HG03575 (cell line): ENCODE measurements around the gene AMN.
"Not testable (repeated sequence)": the region's sequence is repeated elsewhere in the genome, so short reads cannot be mapped to it uniquely, and the experiment has no call there.

ENCODE experiments used
- ATAC-seq: cut with Tn5 transposase; IDR thresholded peaks from one replicate; pipeline ENCODE4 v1.9.1; 2021; ENCODE audit not compliant: unreplicated experiment, insufficient number of reproducible peaks, low FRiP score; ENCODE audit errors: extremely low read depth

Gene AMN

DNA sequence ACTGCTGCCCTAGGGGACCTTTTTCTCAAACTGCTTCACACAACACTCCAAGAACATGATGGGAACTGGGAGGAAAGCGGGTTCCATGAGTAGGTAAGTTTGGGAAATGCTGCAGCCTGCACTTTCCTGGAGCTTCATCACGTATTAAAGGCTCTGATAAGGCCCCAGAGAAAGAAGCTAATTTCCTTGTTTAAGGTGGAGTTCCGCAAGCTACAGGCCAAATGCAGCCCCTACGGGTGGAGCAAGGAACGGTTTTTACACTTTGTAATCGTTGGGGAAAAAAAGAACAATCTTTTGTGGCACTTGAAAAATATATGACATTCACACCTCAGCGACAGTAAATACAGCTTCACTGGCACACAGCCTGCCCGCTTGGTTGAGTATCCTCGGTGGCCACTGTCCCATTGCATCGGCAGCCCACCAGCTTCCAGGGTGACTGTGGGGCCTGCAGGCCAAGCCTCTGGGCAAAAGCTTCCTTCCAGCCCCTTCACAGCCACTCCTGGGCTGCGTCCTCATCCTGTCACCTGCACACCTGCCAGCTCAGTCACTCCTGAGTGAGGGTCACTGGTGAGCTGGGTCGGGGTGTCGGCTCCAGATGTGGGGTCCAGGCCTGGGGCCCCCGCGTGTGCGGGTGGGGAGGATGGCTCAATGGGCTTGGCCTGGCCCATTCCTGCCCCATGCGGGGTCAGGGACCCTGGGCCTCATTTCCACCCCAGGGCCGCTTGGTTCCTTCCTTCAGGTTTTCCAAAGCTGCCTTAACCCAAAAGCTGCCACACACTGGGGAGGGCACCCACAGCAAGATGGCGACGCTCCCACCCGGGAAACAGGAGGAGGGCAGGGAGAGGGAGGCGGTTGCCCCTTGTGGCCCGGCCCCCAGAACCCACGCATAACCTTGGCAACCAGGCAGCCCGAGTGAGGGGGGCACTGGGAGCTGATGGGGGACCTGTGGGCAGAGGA, 2.4 kb downstream of the AMN start:
- no peak for ATAC-seq

DNA sequence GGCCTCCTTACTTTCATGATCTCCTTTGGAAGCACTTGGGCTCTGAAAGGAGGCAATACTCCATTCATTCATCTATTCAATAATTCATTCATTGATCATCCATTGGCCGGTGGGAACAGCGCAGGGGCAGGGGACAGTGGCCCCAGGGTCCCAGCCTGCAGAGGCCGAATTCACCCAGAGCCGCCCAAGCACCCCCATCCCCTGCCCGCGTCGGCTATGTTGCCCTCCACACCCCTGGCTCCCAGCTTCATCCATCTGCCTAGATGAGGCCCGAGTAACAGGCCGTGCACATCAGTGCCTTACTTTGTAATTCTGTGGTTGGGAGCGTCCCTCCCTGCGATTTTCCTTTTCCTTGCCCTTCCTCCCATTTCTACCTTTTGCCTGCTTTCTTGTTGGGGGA, 3.2 kb downstream of the AMN start:
- ATAC-seq = no peak

DNA sequence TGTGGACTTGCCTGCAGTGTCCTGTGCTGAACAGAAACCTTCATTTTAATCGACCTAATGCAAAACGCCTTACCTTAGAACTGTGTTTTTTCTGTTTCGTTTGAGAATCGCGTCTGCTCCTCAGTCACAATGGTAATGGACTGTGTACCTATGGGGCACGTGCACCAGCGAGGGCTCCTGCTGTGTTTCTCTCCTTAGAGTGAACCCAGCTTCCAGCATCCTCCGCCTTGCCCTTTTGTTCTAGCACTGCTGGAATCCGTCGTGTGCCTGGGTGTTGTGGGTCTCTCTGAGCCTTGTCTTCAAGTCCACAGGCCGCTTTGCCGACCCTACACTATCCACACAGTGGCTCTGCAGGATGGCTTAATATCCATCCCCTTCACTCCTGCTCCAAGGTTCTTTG, 3.6 kb downstream of the AMN start:
- no peak for ATAC-seq

DNA sequence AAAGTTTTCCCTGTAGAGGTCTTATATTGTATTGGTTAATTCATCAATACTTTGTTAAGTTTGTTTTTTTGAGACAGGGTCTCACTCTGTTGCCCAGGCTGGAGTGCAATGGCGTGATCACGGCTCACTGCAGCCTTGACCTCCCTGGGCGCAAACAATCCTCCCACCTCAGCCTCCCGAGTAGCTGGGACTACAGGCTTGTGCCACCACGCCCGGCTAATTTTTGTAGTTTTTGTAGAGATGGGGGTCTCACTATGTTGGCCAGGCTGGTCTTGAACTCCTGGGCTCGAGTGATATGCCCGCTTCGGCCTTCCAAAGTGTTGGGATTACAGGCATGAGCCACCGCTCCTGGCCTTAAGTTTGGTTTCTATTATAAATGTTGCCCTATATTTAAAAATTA, 4.4 kb downstream of the AMN start:
- not testable (repeated sequence) for ATAC-seq

DNA sequence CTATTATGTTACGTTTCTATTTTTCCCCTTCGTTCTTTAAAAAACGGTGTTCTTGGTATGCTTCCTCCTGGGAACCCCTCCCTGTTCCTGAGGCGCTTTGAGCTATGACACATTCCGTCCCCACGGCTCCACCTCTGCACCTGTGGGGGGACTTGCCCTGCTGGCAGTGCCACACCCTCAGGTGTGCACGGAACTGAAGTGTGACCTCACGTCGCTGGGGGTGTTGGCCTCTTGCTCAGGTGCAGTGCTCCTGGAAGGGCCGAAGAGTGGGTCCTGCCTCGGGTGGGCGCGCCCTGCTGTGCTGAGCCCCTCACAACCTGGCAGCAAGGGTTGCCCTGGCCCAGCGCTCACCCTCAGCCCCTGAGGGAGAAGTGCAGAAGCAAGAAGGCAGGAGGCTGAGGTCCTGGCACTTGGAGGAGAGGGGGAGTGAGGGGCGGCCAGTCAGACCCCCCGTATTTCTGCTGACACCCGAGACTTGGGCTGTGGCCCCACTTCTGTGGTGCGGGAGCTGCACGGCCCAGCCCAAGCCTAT, 4.9 kb downstream of the AMN start:
- no peak for ATAC-seq

DNA sequence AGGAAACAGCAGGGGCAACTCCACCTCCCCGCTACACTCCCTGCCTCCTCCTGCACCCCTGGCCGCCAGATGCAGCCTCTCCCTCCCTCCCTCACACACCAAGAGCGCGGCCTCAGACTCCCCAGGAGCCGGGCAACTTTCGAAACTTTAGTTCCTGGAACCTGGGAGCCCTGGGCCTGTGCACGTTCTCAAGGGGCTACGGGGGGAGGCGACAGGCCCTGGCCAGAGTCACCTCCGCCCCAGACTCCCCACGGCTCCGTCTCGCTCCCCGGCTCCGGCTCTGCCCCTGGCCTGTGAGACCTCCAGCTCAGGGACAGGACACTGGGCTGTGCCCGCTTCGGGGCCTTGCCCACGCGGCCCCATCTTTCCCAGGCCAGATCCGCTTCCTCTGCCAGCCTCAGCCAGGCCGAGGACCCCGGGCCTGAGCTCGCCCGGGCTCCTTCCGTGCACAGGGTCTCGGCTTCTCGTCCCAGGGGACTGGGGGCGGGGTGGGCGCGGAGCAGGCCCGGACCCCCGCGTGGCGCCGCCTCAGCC, 5.5 kb downstream of the AMN start:
- no peak for ATAC-seq

DNA sequence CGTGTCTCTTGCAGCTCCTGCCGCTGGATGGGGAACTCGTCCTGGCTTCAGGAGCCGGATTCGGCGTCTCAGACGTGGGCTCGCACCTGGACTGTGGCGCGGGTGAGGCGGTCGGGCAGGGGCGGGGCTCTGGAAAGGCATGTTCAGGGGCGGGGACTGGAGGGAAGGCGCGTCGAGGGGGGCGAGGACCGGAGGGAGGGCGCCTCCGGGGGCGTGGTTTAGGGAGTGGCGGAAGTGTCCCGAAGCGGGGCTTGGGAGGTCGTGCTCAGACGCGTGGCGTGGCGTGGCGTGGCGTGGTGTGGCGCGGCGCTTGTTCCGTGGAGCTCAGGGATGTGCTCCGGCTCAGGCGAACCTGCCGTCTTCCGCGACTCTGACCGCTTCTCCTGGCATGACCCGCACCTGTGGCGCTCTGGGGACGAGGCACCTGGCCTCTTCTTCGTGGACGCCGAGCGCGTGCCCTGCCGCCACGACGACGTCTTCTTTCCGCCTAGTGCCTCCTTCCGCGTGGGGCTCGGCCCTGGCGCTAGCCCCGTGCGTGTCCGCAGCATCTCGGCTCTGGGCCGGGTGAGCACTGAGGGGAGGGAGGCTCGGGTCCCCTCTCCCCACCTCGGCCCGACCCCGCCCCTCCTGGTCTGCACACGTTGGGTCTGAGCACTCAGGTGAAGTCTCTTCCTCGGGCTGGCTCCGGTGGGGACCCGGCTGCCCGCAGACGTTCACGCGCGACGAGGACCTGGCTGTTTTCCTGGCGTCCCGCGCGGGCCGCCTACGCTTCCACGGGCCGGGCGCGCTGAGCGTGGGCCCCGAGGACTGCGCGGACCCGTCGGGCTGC, 6.2 kb downstream of the AMN start:
- ATAC-seq = no peak

DNA sequence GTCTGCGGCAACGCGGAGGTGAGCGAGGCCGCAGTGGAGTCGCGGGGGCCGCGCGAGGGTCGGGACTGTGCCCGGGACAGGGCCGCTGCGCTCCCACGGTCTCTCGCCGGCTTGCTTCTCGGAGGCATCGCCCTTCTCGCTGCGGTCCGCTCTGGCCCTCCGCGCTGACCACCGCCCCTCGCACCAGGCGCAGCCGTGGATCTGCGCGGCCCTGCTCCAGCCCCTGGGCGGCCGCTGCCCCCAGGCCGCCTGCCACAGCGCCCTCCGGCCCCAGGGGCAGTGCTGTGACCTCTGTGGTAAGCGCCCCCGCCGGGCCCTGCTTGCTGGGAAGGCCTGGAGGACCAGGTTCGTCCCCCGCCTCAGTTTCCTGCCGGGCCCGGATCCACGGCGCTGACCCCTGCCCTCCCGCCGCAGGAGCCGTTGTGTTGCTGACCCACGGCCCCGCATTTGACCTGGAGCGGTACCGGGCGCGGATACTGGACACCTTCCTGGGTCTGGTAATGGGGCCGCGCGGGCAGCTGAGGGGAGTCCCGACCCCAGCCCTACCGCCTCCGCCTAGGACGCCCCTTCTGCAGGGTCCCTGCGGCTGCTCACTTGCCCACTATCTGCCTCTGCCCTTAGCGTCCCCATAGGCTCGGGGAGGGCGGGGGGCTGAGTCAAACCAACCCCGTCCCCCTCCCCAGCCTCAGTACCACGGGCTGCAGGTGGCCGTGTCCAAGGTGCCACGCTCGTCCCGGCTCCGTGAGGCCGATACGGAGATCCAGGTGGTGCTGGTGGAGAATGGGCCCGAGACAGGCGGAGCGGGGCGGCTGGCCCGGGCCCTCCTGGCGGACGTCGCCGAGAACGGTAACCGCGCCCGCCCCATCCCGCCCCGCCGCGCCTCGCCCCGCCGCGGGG, 7.0 kb downstream of the AMN start:
- ATAC-seq = no peak

DNA sequence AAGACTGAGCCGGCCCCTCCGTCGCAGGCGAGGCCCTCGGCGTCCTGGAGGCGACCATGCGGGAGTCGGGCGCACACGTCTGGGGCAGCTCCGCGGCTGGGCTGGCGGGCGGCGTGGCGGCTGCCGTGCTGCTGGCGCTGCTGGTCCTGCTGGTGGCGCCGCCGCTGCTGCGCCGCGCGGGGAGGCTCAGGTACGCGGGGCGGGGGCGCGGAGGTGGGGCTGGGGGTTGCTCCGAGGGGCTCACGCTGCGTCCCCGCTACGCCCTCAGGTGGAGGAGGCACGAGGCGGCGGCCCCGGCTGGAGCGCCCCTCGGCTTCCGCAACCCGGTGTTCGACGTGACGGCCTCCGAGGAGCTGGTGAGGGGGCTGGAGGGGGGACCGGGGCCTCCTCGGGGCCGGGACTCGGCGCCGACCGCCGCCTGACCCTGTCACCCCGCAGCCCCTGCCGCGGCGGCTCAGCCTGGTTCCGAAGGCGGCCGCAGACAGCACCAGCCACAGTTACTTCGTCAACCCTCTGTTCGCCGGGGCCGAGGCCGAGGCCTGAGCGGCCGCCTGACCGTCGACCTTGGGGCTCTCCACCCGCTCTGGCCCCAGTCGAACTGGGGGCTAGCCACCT, 7.8 kb downstream of the AMN start:
- no peak for ATAC-seq

DNA sequence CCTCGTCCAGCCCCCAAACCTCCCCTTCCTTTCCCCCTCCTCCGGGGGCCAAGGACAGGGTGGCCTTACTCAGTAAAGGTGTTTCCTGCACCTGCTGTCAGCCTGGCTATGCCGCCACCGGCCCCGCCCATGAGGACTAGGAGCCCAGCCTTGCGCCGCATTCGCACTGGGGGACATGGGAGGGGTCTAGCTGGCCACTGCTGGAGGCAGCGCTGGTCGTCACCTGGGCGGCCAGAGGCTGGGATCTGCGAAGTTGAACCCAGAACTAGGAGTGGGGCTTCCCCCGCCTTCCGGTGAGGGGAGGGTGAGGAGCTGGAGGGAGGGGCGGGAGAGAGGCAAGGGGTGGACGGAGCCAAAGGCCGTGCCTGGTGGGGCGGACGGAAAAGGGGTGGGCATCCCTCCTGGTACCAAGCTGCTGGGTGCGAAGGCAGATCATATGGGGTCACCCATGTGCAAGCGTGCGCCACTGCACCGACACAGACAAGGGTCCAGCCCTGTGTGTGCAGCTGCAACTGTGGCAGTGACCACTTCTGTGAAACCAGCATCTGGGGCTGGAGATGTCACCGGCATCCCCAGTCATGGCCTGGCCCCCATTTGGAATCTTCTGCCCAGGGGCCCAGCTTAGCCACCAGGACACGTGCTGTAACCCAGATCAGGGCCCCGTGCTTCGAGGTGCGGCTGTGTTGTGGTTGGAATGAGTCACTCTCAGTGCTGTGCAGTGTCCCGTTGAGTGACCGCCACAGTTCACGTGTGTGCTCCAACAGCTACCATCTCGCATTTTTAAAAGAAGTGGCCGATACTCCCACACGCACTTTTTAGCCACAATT, 8.5 kb downstream of the AMN start:
- ATAC-seq = no peak

DNA sequence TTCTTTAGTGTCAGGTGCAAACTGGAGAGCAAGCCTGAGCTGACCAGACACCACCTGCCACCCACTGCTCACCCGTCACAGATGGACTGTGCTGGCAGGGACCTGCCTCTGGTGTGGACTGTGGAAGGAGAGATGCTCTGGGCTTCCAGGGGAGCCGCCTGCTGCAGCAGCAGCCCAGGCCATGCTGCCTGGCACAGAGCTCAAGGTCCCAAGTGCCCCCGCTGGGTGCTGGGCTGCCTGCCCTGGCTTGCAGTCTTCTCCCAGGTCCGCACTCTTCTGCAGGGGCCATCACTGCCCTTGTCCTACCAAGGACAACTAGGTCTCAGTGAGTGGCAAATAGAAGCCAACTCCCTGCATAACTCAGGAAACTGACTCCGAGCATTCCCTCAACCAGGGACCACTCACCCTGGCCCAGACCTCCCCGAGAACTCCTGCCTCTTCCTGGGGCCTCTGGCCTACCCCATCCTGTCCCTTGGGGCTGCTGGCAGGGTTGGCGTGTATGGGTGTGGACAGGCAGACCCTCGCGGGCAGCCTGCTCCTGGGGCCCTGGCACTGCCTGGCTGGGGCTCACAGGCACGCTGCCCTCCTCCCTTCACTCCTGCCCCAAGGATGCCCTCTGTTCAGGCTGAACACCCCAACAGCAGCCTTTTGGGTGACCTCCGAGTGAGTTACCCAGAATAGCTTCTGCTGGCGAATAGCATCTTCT, 9.3 kb downstream of the AMN start:
- ATAC-seq = no peak

DNA sequence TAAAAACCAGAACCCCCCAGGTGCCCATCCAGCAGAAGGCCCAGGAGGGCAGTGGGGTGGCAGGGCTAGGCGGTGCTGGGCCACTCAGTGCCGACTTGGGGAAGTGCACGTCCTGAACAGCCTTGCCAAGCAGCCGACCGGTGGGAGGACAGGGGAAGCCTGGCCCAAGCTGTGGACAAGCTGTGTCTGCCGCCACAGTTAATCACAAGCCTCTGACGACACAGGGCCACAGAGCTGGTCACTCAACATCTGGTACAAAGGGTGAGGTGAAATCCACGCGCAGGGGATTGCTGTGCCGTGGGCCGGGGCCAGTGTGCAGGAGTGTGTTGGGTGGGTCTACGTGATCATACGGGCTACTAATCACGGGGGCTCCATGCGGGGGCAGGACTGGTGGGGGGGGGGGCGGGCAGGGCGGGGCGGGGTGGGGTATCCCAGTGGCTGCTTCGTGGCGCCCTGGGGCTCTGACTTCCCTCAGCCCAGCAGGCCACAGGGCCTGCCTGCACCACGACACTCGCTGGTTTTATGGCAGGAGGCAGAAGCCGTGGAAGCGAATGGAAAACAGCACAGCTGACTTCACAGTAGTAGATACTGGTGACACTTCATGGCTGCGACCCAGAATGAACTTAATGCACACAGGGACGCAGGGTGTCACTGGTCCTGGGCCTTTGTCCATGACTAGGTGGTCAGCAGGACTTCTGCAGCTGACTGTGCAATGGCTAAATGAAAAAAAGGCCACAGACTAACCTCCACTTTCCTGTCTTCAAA, 10.2 kb downstream of the AMN start:
- ATAC-seq = no peak

DNA sequence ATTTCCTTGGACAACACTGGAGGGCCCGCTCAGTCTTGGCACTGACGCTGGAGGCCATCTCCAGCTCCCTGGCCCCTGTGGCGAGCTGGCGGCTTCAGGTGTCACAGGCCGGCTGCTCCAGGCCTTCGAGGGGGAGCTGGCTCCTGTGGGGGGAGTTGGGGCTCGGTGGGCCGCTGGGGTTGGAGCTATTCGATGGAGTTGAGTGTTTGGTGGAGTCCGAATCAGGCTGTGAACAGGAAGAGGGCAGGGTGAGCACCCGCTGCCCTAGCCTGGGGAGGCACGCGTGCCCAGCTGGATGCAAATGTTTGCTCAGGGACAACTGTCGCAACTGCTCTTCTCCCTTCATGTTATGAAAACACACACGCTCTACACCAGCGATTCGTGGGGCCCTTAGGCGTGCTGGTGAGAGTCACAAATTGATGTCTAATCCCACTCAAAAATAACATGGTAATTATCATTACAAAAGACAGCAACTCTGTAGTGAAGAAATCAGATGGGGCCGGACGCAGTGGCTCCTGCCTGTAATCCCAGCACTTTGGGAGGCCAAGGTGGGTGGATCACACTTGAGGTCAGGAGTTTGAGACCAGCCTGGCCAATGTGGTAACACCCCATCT, 11.3 kb downstream of the AMN start:
- no peak for ATAC-seq

DNA sequence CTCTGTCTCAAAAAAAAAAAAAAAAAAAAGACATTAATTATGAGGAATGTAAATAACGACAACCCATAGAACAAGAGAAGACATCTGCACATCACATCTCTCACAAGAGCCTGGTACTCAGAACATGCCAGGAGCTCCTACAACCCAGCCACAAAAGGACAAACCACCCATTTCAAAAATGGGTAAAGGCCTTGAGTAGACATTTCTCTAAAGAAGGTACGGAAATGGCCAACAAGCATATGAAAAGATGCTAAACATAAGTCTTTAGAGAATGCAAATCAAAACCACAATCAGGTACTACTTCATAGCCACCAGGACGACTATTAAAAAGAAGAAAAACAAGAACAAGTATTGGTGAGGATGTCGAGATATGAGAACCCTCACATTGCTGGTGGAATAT, 13.3 kb downstream of the AMN start:
- no peak for ATAC-seq

DNA sequence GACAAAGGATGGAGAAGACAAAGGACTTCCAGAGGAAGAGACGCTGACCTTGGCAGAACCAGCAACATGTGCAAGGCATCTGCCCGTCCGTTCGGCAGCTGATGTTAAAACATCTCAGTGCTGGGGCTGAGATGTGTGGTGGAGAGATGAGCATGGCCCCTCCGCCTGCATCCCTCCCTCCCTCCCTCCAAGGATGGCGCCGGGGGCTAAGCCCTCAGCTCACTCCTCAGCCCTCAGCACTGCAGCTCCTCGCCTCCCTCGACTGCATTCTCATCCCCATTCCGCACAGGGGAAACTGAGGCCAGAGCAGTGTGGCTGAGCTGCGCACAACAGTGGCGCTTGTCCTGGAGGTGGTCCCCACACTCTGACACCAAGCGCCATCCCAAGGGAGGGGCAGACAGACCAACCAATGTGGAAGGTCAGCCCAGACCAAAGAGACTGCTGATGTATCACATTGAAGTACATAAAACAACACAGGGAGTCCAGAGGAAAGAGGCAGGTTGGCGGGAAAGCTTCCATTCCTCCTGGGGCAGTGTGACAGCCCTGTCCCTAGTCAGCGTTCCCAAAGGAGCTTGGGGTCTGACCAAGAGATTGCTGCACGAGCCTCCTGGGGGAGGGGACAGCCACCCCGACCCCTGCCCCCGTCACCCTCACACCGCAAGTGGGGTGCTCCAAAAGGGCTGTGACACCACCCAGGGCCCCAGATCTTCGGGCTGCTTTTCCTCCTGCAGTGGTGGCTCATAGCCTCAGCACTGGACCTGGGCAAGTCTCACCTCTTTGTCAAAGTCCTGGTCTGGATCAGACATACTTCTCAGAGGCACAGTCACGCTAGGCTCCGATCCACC, 15.1 kb downstream of the AMN start:
- no peak for ATAC-seq
